H9 (cell line): ENCODE measurements around the gene EFNA5. TPM values are rescaled to one million over a fixed set of nuclear protein-coding genes. Genes with fewer than 3 reads are reported as not detected.

Experiments
- DNase-seq: peaks from one replicate; pipeline ENCODE4 v3.0.0-alpha.2; 2017
- H2AFZ ChIP-seq: one replicate; pipeline ENCODE4 v1.6.1; 2013; ENCODE audit warnings: mild to moderate bottlenecking, low read length, control low read depth, moderate library complexity
- H2AK5ac ChIP-seq: 2 replicates; pipeline ENCODE4 v1.6.1; 2013; ENCODE audit warnings: low read length, control low read depth, mixed read lengths; ENCODE audit not compliant: insufficient read length
- H2BK120ac ChIP-seq: one replicate; pipeline ENCODE4 v1.6.1; 2013; ENCODE audit warnings: low read depth, mild to moderate bottlenecking, low read length, control low read depth, inconsistent platforms; ENCODE audit not compliant: poor library complexity, severe bottlenecking
- H2BK12ac ChIP-seq: 2 replicates; pipeline ENCODE4 v1.6.1; 2013; ENCODE audit warnings: low read length, control low read depth, mixed read lengths, low read depth; ENCODE audit not compliant: insufficient read length
- H2BK15ac ChIP-seq: 2 replicates; pipeline ENCODE4 v1.6.1; 2013; ENCODE audit warnings: low read depth, low read length, control low read depth
- H2BK20ac ChIP-seq: one replicate; pipeline ENCODE4 v1.6.1; 2013; ENCODE audit warnings: low read depth, mild to moderate bottlenecking, low read length, control low read depth, inconsistent platforms; ENCODE audit not compliant: poor library complexity, severe bottlenecking
- H2BK5ac ChIP-seq: 2 replicates; pipeline ENCODE4 v1.6.1; 2013; ENCODE audit warnings: low read length, control low read depth, mixed read lengths; ENCODE audit not compliant: insufficient read length
- H3K14ac ChIP-seq: 2 replicates; pipeline ENCODE4 v1.6.1; 2013; ENCODE audit warnings: low read length, control low read depth; ENCODE audit not compliant: insufficient read depth
- H3K18ac ChIP-seq: 2 replicates; pipeline ENCODE4 v1.6.1; 2013; ENCODE audit warnings: low read depth, mild to moderate bottlenecking, mixed read lengths, low read length, control low read depth; ENCODE audit not compliant: insufficient read length
- H3K23ac ChIP-seq: 2 replicates; pipeline ENCODE4 v1.6.1; 2013; ENCODE audit warnings: low read length, control low read depth, mixed read lengths, low read depth; ENCODE audit not compliant: insufficient read length
- H3K23me2 ChIP-seq: 2 replicates; pipeline ENCODE4 v1.6.1; 2013; ENCODE audit warnings: low read depth, mild to moderate bottlenecking, mixed read lengths, low read length, control low read depth; ENCODE audit not compliant: insufficient read length, poor library complexity, severe bottlenecking
- H3K27ac ChIP-seq: 2 replicates; pipeline ENCODE4 v1.5.1; 2013; ENCODE audit warnings: low read length, control low read depth, mixed read lengths, low read depth; ENCODE audit not compliant: insufficient read length
- H3K27me3 ChIP-seq: 2 replicates; pipeline ENCODE4 v1.6.1; 2013; ENCODE audit warnings: low read length, control low read depth, inconsistent platforms; ENCODE audit not compliant: insufficient read depth
- H3K4ac ChIP-seq: 2 replicates; pipeline ENCODE4 v1.6.1; 2013; ENCODE audit warnings: low read depth, mild to moderate bottlenecking, control low read depth, inconsistent platforms, low read length, moderate library complexity
- H3K4me1 ChIP-seq: 2 replicates; pipeline ENCODE4 v1.6.1; 2013; ENCODE audit warnings: low read length, control low read depth, inconsistent platforms; ENCODE audit not compliant: insufficient read depth
- H3K4me2 ChIP-seq: 2 replicates; pipeline ENCODE4 v1.6.1; 2013; ENCODE audit warnings: low read length, control low read depth, mixed read lengths; ENCODE audit not compliant: insufficient read length, insufficient read depth
- H3K56ac ChIP-seq: 2 replicates; pipeline ENCODE4 v1.6.1; 2013; ENCODE audit warnings: low read depth, mild to moderate bottlenecking, mixed read lengths, low read length, control low read depth; ENCODE audit not compliant: insufficient read length
- H3K79me1 ChIP-seq: 2 replicates; pipeline ENCODE4 v1.6.1; 2013; ENCODE audit warnings: low read depth, mild to moderate bottlenecking, moderate library complexity, low read length, control low read depth, inconsistent platforms; ENCODE audit not compliant: insufficient read depth, poor library complexity, severe bottlenecking
- H3K79me2 ChIP-seq: 2 replicates; pipeline ENCODE4 v1.6.1; 2013; ENCODE audit warnings: low read length, control low read depth, inconsistent platforms; ENCODE audit not compliant: insufficient read depth
- H3K9ac ChIP-seq: 2 replicates; pipeline ENCODE4 v1.6.1; 2013; ENCODE audit warnings: low read length, control low read depth, mixed read lengths; ENCODE audit not compliant: insufficient read length; ENCODE audit errors: extremely low read depth
- H3K9me3 ChIP-seq: one replicate; pipeline ENCODE4 v1.6.1; 2013; ENCODE audit warnings: low read depth, low read length, inconsistent platforms; ENCODE audit not compliant: control insufficient read depth
- H3T11ph ChIP-seq: one replicate; pipeline ENCODE4 v1.6.1; 2013; ENCODE audit warnings: mild to moderate bottlenecking, low read length, control low read depth, inconsistent platforms
- H4K20me1 ChIP-seq: one replicate; pipeline ENCODE4 v1.6.1; 2013; ENCODE audit not compliant: control insufficient read depth, insufficient read length, insufficient read depth
- H4K5ac ChIP-seq: 2 replicates; pipeline ENCODE4 v1.6.1; 2013; ENCODE audit warnings: low read depth, mild to moderate bottlenecking, mixed read lengths, low read length, control low read depth; ENCODE audit not compliant: insufficient read length
- H4K8ac ChIP-seq: replicated peaks from 2 replicates; pipeline ENCODE4 v1.6.1; 2013; ENCODE audit warnings: low read length, control low read depth, mixed read lengths, low read depth; ENCODE audit not compliant: insufficient read length
- H4K91ac ChIP-seq: 2 replicates; pipeline ENCODE4 v1.6.1; 2013; ENCODE audit warnings: low read depth, mild to moderate bottlenecking, moderate library complexity, mixed read lengths, low read length, control low read depth; ENCODE audit not compliant: insufficient read length
- H3K27ac Mint-ChIP-seq, 3 experiments: 2 replicates in 2 of 3; 3 replicates in 1 of 3; pipeline ENCODE4 v1.8.0; 2020 to 2021; ENCODE audit warnings: mixed read lengths in 3 of 3, mild to moderate bottlenecking in 1 of 3, moderate library complexity in 1 of 3
- H3K27me3 Mint-ChIP-seq: 2 replicates; pipeline ENCODE4 v1.8.0; 2021; ENCODE audit warnings: low read depth, mild to moderate bottlenecking, moderate library complexity, mixed read lengths
- H3K36me3 Mint-ChIP-seq, 3 experiments: 2 replicates in 2 of 3; 3 replicates in 1 of 3; pipeline ENCODE4 v1.8.0; 2020 to 2021; ENCODE audit warnings: low read depth in 3 of 3, mixed read lengths in 3 of 3; ENCODE audit not compliant: insufficient read depth in 1 of 3
- H3K4me1 Mint-ChIP-seq, 2 experiments: 2 replicates each; pipeline ENCODE4 v1.8.0; 2020; ENCODE audit warnings: mixed read lengths in 2 of 2
- H3K4me3 Mint-ChIP-seq, 2 experiments: 2 replicates in 1 of 2; 3 replicates in 1 of 2; pipeline ENCODE4 v1.8.0; 2020 to 2021; ENCODE audit warnings: mild to moderate bottlenecking in 2 of 2, mixed read lengths in 2 of 2, moderate library complexity in 1 of 2
- H3K9me3 Mint-ChIP-seq, 2 experiments: 2 replicates in 1 of 2; 3 replicates in 1 of 2; pipeline ENCODE4 v1.8.0; 2020; ENCODE audit warnings: mild to moderate bottlenecking in 2 of 2, mixed read lengths in 2 of 2, moderate library complexity in 1 of 2
- CTCF ChIP-seq: fragments of 200-600 bp; sonication (generic); conservative IDR thresholded peaks from 3 replicates; pipeline ENCODE4 v1.8.0; 2021; ENCODE audit warnings: antibody characterized with exemption, mild to moderate bottlenecking
- WGBS: extraction: QIAGEN DNeasy Blood & Tissue Kit; methylation state at CpG from one replicate; pipeline ENCODE4 v1.1.7; 2013; ENCODE audit warnings: missing lambda C conversion rate, low lambda C conversion rate, mixed read lengths; ENCODE audit not compliant: insufficient read length; ENCODE audit errors: extremely low coverage; 5-methylcytosine and 5-hydroxymethylcytosine counted together
- total RNA-seq: library from RNA; stranded (reverse); gene quantifications from 2 replicates; pipeline ENCODE4 v1.2.1, GENCODE V29; 2021

The EFNA5 gene
- total RNA-seq, 1 experiment from 2014 or later, result 20.4 TPM

- H2BK5ac ChIP-seq, result no peak overlapping the region
- no peak overlapping the region for H3K27ac Mint-ChIP-seq
- H3K23ac ChIP-seq, result no peak overlapping the region
- no peaks in the 10 kb centered on the region for H3K23me2 ChIP-seq
- DNase-seq, result no peak
- no CpG with 5 or more reads among the region's 3 CpGs for WGBS
- H2BK12ac ChIP-seq, result no peak overlapping the region
- H3K27ac ChIP-seq, result no peak overlapping the region
- H3K56ac ChIP-seq, result no peak overlapping the region
- 0 out of 2 replicates have a peak, but pooled peaks cover 9% of the 10 kb centered on the region for H3K4me1 ChIP-seq
- H2BK20ac ChIP-seq, result no peak overlapping the region
- H3K4me2 ChIP-seq, result no peak overlapping the region
- no peak overlapping the region for H4K91ac ChIP-seq
- H3K4me1 Mint-ChIP-seq, result peaks cover 71 to 76% of the 10 kb centered on the region in 2 experiments
- no peak for TF ChIP-seq CTCF
- no peaks in the 10 kb centered on the region for H3K79me1 ChIP-seq
- no peaks in the 10 kb centered on the region for H4K20me1 ChIP-seq
- no peak overlapping the region for H2AK5ac ChIP-seq
- no peaks in the 10 kb centered on the region for H3K27me3 Mint-ChIP-seq
- H3K27me3 ChIP-seq, result no peaks in the 10 kb centered on the region
- H4K5ac ChIP-seq, result no peak overlapping the region
- no peak overlapping the region for H3K9ac ChIP-seq
- H3K79me2 ChIP-seq, result no peaks in the 10 kb centered on the region
- no peak overlapping the region for H3K18ac ChIP-seq
- no peaks in the 10 kb centered on the region for H3K9me3 Mint-ChIP-seq
- no peak overlapping the region for H2AFZ ChIP-seq
- H3K4me3 Mint-ChIP-seq, result no peak overlapping the region
- peaks cover 0 to 4% (median 0%) of the 10 kb centered on the region in 3 experiments; a peak in 1 of 7 replicates for H3K36me3 Mint-ChIP-seq
- no peak overlapping the region for H3T11ph ChIP-seq
- no peak overlapping the region for H3K14ac ChIP-seq
- no peak overlapping the region for H2BK15ac ChIP-seq
- H3K9me3 ChIP-seq, result no peaks in the 10 kb centered on the region
- no peak overlapping the region for H3K4ac ChIP-seq
- no peak overlapping the region for H4K8ac ChIP-seq
- H2BK120ac ChIP-seq, result no peak overlapping the region
Observed at GRCh38 chr5:107457881-107458280, 212.9 kb downstream of the EFNA5 start.
